ENCODE results near the gene PTH. TPM values are rescaled to one million over a fixed set of nuclear protein-coding genes. Genes with fewer than 3 reads are reported as not detected.

Gene PTH
- total RNA-seq, 1 experiment from 2014 or later, result not detected

GRCh38 chr11:13534358-13534757 is 38.6 kb upstream of the PTH start:
- CTCF ChIA-PET, result no interaction called here
- no peaks in the 10 kb centered on the region for H3K4me1 ChIP-seq (ENCODE audit: insufficient read depth, low read length)
- no peak for ATAC-seq
- H2AFZ ChIP-seq (ENCODE audit: low read length), result no peak overlapping the region
- H3K27ac ChIP-seq (ENCODE audit: low read length), result no peak overlapping the region
- no peak overlapping the region for H3K4me3 ChIP-seq (ENCODE audit: low read length)
- H3K9me3 ChIP-seq (ENCODE audit: low read length), result no peaks in the 10 kb centered on the region
- DNase-seq, result no peak
- no peaks in the 10 kb centered on the region for H3F3A ChIP-seq (ENCODE audit: low read length, unreplicated experiment)
- H4K20me1 ChIP-seq (ENCODE audit: low read length), result no peaks in the 10 kb centered on the region
- H3K27me3 ChIP-seq (ENCODE audit: low read length), result no peaks in the 10 kb centered on the region
- BruUV-seq (replicated peaks), result no TSS peak
- H3K79me2 ChIP-seq (ENCODE audit: low read length), result no peaks in the 10 kb centered on the region
- TF ChIP-seq EZH2 (IDR thresholded peaks at IDR 0.05; ENCODE audit: low read length, unreplicated experiment) (no peak), CTCF (conservative IDR thresholded peaks at IDR 0.05; ENCODE audit: low read depth, low read length) (no peak), EZH2phosphoT487 (IDR thresholded peaks at IDR 0.05; ENCODE audit: borderline replicate concordance, low read length) (no peak)
- intact Hi-C loops (cut with micrococcal nuclease), result no loop called here
- no peaks in the 10 kb centered on the region for H3K36me3 ChIP-seq (ENCODE audit: low read depth, low read length)
- H3K9me2 ChIP-seq (replicated peaks; ENCODE audit: low read length), result no peaks in the 10 kb centered on the region
- no peak overlapping the region for H3K4me2 ChIP-seq (ENCODE audit: low read length)
- no peak overlapping the region for H3K9ac ChIP-seq (ENCODE audit: low read length)
- POLR2A ChIA-PET (ENCODE audit: unreplicated experiment), result no interaction called here

- no peak for TF ChIP-seq EZH2 (IDR thresholded peaks at IDR 0.05; ENCODE audit: low read length, unreplicated experiment)
- H4K20me1 ChIP-seq (ENCODE audit: low read length), result no peaks in the 10 kb centered on the region
- no peaks in the 10 kb centered on the region for H3K79me2 ChIP-seq (ENCODE audit: low read length)
- no peaks in the 10 kb centered on the region for H3K4me1 ChIP-seq (ENCODE audit: insufficient read depth, low read length)
- no peaks in the 10 kb centered on the region for H3F3A ChIP-seq (ENCODE audit: low read length, unreplicated experiment)
- no peak for ATAC-seq
- intact Hi-C loops (cut with micrococcal nuclease), result no loop called here
- ChIA-PET CTCF (no interaction called here), POLR2A (ENCODE audit: unreplicated experiment) (no interaction called here)
- DNase-seq, result no peak
- no peak overlapping the region for H3K9ac ChIP-seq (ENCODE audit: low read length)
- H3K4me2 ChIP-seq (ENCODE audit: low read length), result no peak overlapping the region
- no peak overlapping the region for H3K4me3 ChIP-seq (ENCODE audit: low read length)
- no peaks in the 10 kb centered on the region for H3K9me2 ChIP-seq (replicated peaks; ENCODE audit: low read length)
- no peaks in the 10 kb centered on the region for H3K36me3 ChIP-seq (ENCODE audit: low read depth, low read length)
- no TSS peak for BruUV-seq (replicated peaks)
- H3K27ac ChIP-seq (ENCODE audit: low read length), result no peak overlapping the region
- H3K9me3 ChIP-seq (ENCODE audit: low read length), result no peaks in the 10 kb centered on the region
- H2AFZ ChIP-seq (ENCODE audit: low read length), result no peak overlapping the region
- no peaks in the 10 kb centered on the region; the same call in 1 of the 2 replicates for H3K27me3 ChIP-seq (ENCODE audit: low read length)
These were observed 29.5 kb upstream of the PTH start for GRCh38 chr11:13525257-13525656.

- H3K4me3 ChIP-seq (ENCODE audit: low read length), result no peak overlapping the region
- H3K9me3 ChIP-seq (ENCODE audit: low read length), result no peaks in the 10 kb centered on the region
- DNase-seq, result no peak
- TF ChIP-seq CTCF (conservative IDR thresholded peaks at IDR 0.05; ENCODE audit: low read depth, low read length) (no peak), EZH2 (IDR thresholded peaks at IDR 0.05; ENCODE audit: low read length, unreplicated experiment) (no peak), EZH2phosphoT487 (IDR thresholded peaks at IDR 0.05; ENCODE audit: borderline replicate concordance, low read length) (no peak)
- H3F3A ChIP-seq (ENCODE audit: low read length, unreplicated experiment), result no peaks in the 10 kb centered on the region
- ATAC-seq, result no peak
- no peaks in the 10 kb centered on the region for H3K79me2 ChIP-seq (ENCODE audit: low read length)
- no peaks in the 10 kb centered on the region for H3K36me3 ChIP-seq (ENCODE audit: low read depth, low read length)
- BruUV-seq (replicated peaks), result no TSS peak
- H3K9ac ChIP-seq (ENCODE audit: low read length), result no peak overlapping the region
- intact Hi-C loops (cut with micrococcal nuclease), result no loop called here
- no peak overlapping the region for H3K27ac ChIP-seq (ENCODE audit: low read length)
- no peak overlapping the region for H2AFZ ChIP-seq (ENCODE audit: low read length)
- no peak overlapping the region for H3K4me2 ChIP-seq (ENCODE audit: low read length)
- CTCF ChIA-PET, result no interaction called here
- POLR2A ChIA-PET (ENCODE audit: unreplicated experiment), result interaction anchor here (0.7 kb wide), 1 partner anchor 326 kb away, joined by 3 read pairs; no protein-coding TSS in a partner anchor
- H3K9me2 ChIP-seq (replicated peaks; ENCODE audit: low read length), result no peaks in the 10 kb centered on the region
- no peaks in the 10 kb centered on the region for H3K4me1 ChIP-seq (ENCODE audit: insufficient read depth, low read length)
- H3K27me3 ChIP-seq (ENCODE audit: low read length), result peaks cover 35% of the 10 kb centered on the region
- H4K20me1 ChIP-seq (ENCODE audit: low read length), result no peaks in the 10 kb centered on the region
These were observed 7.6 kb upstream of the PTH start for GRCh38 chr11:13503393-13503792.

Measured in PC-3 (cell line).